ENCODE measurements around the gene THNSL1.

THNSL1 gene

DNA sequence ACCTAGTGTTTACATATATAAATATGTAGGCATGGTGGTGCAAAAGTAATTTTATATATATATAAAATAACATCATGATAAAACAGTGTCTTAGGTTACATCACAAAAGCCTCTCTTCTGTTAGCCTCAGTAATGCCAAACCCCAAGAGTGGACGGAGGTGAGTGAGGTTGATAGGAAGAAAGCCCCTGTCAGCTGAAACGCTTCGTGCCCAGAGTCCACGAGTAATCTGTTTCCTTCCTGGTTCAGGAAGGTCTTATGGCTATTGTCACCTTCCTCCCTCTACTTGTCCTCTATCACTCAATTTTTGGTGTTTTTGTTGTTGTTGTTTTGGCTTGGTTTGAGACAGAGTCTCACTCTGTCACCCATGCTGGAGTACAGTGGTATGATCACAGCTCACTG is 41.5 kb downstream of the THNSL1 start:
- DNase-seq (ENCODE audit: low read depth, low spot score), result no peak

DNA sequence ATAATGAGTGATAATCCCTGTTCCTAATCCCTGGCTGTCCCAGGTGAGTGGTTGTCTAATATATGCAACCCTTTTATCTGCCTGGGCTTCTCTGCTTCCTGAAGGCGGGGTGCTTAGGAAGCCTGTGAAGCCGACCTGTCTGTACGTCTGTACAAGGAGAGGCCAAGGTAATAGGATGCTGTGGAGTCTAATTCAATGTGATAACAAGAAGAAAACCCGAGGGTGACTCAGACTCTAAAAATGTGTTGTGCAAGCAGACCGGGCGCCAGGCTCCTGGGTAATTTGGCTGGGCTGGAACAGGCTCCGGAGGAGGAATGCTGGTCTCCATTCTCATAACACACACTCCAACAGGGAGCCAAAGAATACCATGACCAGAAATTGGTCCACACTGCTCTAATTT is 43.6 kb downstream of the THNSL1 start:
- no peak for DNase-seq (ENCODE audit: low read depth, low spot score)

DNA sequence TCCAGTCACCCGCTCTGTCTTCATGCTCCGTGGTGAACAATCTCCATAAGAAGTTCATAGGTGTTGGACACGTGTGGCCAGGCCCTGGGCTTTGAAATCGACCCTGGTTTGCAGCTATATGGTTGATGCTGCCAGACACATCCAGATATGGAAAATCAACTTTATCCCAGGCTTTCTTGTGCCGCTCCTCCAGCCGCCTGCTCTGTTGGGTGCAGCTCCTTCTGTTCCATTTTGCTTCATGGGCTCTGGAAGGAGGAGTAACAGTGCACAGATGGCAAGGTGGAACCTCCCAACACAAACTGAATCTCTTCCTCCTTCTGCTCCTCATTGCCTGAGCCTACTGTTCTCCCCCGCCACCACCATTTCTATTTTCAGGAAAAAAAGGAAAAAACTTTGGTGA is 44.7 kb downstream of the THNSL1 start:
- no peak for DNase-seq (ENCODE audit: low read depth, low spot score)

DNA sequence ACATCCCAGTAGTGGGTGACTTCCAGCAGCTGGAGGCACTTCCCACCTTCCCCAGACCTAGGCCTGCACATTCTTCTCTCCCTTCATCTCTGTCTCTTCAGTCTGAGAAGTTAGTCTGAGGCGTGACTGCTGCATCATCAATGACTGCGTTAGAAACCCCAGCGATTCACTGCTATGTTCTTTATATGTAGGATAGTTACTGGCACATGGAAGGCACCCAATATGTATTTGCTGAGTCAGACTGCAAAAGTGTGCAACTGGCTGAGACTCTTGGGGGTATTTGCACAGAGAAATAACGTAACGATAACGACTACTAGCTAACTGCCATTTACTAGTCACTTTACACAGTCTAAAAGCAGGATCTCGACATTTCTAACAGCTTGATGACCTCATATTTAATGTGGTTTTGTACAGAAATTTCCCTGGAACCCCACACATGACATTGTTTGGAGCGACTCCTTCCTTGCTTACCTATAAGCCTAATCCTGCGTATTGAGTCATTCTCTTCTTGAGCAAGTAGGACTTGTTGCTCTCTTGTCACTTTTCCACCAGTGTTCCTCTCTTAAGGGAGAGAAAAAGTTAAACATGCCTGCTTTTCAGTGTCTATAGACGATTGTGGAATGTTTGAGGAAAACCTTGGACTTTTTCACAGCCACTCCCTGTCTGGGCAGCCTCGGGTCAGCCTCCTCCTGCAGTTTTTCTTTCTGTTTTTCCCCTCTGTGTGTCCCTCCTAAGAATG is 45.5 kb downstream of the THNSL1 start:
- DNase-seq (ENCODE audit: low read depth, low spot score), result no peak

DNA sequence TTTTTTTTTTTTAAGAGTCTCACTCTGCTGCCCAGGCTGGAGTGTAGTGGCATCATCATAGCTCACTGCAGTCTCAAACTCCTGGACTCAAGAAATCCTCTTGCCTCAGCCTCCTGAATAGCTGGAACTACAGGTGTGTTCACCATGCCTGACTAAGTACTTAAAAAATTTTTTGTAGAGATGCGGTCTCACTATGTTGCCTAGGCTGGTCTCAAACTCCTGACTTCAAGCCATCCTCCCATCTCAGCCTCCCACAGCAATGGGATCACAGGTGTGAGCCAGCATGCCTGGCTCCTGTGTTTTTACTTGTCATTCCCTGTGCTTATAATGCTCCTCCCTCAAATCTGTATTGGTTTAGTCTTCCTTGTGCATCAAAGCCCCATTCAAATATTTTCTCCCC is 46.7 kb downstream of the THNSL1 start:
- DNase-seq (ENCODE audit: low read depth, low spot score), result no peak

DNA sequence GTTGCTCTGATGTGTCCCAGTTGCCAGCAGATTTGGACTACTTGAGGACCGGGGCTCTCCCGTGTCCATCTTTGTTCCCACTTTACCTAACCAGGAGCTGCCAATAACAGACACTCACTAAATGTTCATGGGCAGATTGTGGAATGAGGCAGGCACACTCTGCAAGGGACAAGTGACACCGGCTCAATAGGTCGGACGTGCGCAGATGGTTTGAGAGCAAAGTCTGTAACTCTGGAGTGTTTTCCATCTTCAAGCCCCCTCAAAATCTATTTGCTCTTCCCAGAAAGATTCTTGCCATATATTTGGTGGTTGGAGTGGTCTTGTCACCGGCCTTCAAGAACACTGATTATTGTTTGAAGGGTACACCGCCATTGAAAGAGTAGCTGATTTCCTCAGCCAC is 47.2 kb downstream of the THNSL1 start:
- no peak for DNase-seq (ENCODE audit: low read depth, low spot score)

DNA sequence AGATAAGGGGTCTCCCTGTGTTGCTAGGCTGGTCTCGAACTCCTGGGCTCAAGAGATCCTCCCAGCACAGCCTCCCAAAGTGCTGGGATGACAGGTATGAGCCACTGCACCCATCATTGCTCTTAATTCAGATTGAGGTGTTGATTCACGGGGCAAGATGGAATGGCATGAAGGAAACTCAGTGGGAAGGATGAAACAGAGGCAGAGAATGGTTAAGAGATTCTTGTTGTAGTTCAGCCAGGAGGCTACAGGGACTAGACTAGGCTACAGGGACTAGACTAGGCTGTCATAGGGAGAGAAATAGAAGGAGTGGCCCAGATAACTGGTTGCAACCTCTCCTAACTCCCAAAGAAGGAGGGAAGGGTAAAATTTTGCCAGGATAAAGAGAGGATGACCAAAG is 48.0 kb downstream of the THNSL1 start:
- DNase-seq (ENCODE audit: low read depth, low spot score), result no peak

DNA sequence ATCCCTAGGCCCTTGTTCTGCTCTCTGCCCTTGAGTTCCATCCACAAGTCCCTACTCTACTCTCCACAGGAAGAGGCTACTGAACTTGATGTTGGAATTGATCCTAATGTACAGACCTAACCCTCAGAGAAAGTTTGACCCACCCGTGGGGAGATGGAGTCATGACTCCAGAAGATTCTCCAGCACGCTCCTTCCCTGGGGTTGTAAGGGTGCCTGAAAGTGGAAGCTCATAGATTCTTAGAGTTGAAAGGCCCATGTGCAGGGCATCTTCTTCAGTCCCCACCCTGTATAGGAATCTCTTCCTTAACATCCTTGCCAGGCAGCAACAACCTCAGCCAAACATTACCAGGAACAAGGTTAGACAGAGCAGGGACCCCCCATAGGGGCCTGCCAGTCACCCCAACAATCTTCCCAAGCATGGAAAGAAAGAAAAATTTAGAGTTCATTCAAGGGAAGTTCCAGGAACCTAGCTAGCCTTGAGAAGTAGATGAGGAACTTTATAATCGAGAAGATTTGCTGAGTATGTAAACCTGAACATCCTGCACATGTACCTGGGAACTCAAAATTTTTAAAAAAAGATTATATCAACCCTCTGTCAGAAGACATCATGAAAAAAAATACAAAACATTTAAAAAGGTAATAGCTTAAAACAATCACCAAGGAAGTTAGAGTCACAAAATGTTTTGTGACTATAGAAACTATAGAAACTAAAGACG is 49.5 kb downstream of the THNSL1 start:
- DNase-seq (ENCODE audit: low read depth, low spot score), result no peak

DNA sequence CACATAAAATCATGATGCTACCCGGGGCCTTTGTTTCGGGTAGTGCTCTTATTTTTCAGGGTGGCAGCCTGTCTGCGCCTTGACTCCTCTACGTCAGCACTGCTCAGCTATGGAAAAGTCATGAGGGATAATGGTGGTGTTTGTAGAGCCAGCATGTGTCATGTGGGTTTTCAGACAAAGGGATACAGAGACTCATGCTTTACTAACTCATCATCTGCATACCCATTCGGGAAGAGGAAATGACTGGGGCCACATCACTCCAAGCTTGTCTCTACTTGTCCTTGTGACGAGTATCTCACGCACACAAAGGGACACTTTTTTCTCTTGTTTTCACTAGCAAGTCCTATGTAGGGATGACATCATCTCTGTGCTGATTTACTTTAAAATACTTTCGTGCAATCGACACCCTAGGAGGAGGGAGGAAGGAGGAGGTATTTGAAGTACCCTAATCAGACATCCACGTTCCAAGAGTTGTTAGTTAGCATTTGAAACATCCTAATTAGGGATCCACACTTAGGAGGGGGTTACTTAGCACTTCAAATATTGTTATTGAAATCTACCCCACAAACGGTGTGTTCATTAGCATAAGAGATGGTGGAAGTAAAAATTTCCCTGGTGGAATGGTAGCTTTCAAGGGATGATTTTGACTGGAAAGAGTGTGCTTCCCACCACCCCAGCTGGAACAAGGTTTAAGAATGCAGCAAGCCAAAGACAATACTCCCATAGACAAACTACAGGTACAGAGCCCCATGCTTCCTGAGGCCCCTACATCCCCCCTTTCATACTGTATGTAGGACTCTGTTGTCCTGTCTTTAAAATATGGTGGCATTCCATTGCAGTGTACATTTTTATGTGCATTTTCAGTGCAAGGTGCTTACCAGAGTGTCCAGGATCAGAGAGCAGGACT is 52.0 kb downstream of the THNSL1 start:
- no peak for DNase-seq (ENCODE audit: low read depth, low spot score)

DNA sequence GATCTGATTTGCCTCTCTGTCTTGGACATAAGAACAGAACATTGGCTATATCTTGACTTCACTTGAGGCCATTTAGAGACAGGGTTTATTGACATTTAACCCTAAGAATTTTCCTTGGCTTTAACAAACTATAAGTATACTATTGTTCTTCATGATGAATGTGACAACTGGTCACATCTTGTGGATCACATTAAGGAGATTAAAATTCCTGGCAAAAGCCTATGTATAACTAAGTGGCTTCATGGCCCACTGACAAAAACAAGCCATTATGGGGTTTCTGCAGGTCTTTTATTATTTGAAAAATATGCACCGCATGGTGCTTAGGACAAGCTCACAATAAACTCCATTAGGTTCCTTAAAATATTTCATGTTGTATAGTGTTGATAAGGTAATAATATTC is 54.8 kb downstream of the THNSL1 start:
- DNase-seq (ENCODE audit: low read depth, low spot score), result no peak

DNA sequence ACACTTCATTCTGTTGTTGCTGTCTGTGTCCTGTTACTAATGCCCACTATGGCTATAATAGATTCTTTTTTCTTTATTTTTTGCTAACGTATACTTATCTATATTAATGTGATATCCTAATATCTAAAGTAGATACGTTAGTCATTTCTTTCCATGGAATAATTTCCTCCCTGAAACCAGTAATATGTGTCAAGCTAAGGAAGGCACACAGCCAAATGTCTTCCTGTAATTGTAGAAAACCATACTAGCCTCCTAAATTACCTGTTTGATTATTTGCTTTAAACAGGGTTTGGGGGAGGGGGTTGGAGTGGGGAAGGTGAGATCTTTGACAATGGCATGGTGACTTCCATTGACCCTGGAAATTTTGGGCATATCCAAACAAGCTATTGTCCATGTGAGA is 56.4 kb downstream of the THNSL1 start:
- DNase-seq (ENCODE audit: low read depth, low spot score), result no peak

DNA sequence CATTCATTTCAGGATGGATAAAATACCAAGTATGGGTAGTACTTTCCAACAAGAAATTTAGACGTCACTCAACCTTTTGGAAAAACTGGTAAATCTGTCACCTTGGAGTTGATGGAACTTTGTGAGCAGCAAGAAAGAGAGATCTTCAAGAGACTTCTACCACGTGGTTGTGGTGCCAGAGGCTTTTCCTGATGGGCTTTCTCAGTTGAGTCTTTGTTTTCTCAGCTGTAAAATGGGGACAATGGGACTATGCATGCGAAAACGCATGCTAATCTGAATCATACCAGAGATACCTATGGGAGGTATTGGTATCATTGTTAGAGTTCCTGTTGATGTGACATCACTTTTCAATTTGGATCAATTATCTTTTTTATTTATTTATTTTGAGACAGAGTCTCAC is 59.4 kb downstream of the THNSL1 start:
- no peak for DNase-seq (ENCODE audit: low read depth, low spot score)

Data from brain pericyte (primary cell).